GM12873 (cell line): ENCODE measurements around the gene HBG1.

Experiments used
- TF ChIP-seq, protein P1 (sequence below): IDR thresholded peaks from 2 replicates; pipeline ENCODE4 v1.5.1; 2012; ENCODE audit warnings: low read depth, mild to moderate bottlenecking, moderate library complexity, low read length, control low read depth; ENCODE audit not compliant: insufficient read depth; ENCODE audit errors: missing control alignments

HBG1 gene

DNA sequence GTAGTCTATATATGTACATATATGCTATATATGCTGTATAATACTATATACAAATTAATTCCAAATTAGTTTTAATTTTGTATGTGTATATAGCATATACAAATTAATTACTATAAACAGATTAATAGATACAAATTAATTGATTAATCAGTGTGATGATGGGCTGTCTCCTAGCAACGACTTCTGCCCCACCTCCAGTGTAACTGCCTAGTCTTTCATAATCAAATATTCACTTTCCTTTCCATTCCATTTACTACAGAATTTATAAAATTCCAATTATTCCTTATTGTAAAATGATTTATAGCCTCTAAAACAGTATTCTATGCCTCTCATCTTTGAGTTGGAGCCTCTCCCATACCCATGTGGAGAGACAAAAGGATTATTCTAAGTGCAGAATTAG, 16.4 kb downstream of the HBG1 start:
- TF ChIP-seq, protein P1, sequence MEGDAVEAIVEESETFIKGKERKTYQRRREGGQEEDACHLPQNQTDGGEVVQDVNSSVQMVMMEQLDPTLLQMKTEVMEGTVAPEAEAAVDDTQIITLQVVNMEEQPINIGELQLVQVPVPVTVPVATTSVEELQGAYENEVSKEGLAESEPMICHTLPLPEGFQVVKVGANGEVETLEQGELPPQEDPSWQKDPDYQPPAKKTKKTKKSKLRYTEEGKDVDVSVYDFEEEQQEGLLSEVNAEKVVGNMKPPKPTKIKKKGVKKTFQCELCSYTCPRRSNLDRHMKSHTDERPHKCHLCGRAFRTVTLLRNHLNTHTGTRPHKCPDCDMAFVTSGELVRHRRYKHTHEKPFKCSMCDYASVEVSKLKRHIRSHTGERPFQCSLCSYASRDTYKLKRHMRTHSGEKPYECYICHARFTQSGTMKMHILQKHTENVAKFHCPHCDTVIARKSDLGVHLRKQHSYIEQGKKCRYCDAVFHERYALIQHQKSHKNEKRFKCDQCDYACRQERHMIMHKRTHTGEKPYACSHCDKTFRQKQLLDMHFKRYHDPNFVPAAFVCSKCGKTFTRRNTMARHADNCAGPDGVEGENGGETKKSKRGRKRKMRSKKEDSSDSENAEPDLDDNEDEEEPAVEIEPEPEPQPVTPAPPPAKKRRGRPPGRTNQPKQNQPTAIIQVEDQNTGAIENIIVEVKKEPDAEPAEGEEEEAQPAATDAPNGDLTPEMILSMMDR, result no peak

DNA sequence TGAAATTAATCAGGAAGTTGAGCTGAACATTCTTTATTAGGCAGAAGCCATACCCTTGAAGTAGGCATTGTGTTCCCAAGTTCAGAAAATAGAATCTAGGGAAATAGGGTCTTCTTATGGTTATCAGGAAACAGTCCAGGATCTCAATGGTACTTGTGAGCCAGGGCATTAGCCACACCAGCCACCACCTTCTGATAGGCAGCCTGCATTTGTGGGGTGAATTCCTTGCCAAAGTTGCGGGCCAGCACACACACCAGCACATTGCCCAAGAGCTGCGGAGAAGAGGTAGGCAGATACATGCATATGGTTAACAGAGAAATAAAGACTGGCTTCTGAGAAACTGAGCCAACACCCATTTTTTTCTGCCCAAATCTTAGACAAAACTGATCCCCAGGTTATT, 16.8 kb downstream of the HBG1 start:
- TF ChIP-seq, protein P1, result no peak

DNA sequence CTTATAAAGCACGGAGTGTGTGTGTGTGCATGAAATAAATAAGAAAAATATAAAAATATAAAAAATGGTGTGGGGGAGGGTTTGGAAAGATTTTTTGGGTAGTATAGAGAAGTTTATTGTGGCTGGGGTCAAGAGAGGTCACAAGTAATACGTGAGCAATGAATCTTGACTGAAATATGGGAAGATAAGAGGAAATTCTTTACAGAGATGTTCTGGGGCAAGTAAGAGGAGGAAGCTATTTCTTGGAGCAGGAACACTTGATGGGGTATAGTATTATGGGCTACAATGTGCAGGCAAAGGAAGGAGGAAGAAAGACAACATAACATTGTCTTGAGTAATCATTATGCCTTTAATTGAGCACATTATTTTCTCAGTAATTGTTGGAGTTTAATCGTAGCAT, 17.5 kb downstream of the HBG1 start:
- TF ChIP-seq, protein P1, result no peak

DNA sequence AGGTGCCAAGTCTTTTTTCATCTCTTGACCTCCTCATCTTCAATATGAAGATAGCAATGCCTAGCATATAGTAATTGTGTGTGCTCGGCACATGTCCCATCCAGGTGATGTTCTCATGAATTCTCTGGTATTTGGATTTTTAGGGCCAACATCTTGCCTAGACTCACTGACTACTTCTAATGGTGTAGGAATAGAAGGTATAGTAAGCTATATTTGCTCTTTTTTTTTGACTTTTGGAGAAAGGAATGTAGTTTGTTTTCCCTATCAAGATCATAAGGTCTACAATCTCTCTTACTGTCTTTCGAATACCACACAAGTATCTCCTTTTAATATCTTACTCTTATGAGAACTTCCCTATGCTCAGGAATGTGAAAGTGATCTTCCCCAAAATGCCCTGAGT, 18.5 kb downstream of the HBG1 start:
- TF ChIP-seq, protein P1, result no peak

DNA sequence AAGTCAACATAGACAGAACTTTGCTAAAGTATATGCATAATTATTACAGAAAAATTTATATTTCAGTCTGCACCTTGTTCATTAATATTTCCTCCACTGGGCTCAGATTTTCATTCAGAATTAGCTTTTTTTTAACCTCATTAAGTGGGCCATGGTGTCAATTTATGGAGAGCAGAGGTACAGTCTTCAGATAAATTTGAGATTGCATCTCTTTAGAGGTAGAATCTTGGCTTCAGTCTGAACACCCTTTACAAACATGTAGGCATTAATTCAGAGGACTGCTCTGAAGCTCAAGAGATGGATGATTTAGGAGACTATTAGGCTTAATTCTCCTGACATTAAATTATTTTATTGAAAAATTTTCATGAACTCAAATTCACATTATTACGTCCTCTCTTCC, 19.4 kb downstream of the HBG1 start:
- TF ChIP-seq, protein P1, result no peak

DNA sequence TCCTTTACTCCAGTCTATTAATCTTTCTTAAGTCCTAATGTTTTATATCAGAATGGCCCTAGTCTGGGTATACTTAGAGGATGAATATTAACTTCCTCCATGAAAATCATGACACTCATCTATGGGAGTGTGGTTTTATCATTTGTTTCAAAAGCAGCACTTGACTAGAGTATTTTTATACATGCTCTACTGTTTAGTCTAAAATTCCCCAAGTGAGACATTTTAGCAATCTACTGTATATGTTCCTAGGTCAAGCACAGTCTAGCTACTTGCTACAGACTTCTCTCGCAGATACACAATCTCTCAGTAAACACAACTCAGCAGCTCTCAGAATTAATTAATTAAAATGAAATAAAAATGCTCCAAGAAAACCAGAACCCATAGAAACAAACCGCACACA, 19.9 kb downstream of the HBG1 start:
- TF ChIP-seq, protein P1, result no peak

DNA sequence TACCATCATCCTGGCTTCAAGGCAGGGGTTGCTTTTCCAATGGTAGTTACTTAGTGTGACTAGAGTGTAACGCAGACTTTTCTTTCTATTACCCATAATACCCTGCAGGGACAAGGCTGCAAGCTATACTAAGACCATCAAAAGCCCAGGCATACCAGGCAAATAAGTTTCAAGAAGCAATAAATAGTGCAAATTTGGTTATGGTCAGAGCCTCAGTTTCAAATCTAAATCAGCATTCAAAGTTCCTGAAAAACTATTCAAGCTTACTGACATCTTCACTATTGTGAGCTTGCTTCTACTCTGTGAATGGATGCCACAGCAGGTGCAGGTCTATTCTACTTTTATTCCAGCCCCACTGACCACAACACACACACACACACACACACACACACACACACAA, 20.3 kb downstream of the HBG1 start:
- TF ChIP-seq, protein P1, result no peak
